ENCODE data around the gene TSSK3. TPM values are rescaled to one million over a fixed set of nuclear protein-coding genes. Genes with fewer than 3 reads are reported as not detected.
A peak's percentile ranks its signal among the peaks of the same experiment; 100 is the strongest.

Gene TSSK3
- total RNA-seq, 4 donors from 2014 or later = 1.3 to 1.4 TPM; not detected in 2

- peak; percentile 65 for DNase-seq
- Histone ChIP-seq H3K4me3 (peak overlapping the region; percentile 87 to 93 (median 90)), H3K9me3 (no peaks in the 10 kb centered on the region), H3K4me1 (peaks cover 16 to 61% (median 43%) of the 10 kb centered on the region in 4 donors), H3K27me3 (no peaks in the 10 kb centered on the region), H3K27ac (peak overlapping the region; percentile 84 to 91 (median 86)), H3K36me3 (peaks cover 0 to 15% (median 4%) of the 10 kb centered on the region in 4 donors)
- in situ Hi-C loops (cut with MboI; ENCODE audit: low pct_ligation_motif_present in 1 of 4, low pct_unique_long_range_greater_than_20kb in 1 of 4, low sequenced_read_pairs in 3 of 4) (no loop called here), intact Hi-C loops (cut with DNase I; ENCODE audit: low total_unique reads) (no loop called here)
- TF ChIP-seq POLR2A (IDR thresholded peaks at IDR 0.05) (no peak), POLR2AphosphoS5 (IDR thresholded peaks at IDR 0.05) (peak in 1 of 3 donors; percentile 22), CTCF (IDR thresholded peaks at IDR 0.05) (peak; percentile 58 to 83 (median 77))
- 2% methylated on average over 45 of the region's 46 CpGs; no CpG with 5 or more reads in 1 of the 2 donors for WGBS, 2 donors (ENCODE audit: low coverage in 1 of 2)
Measured at GRCh38 chr1:32334864-32335534, 27.3 kb upstream of the TSSK3 start.

GRCh38 chr1:32335535-32335789 is 26.9 kb upstream of the TSSK3 start:
- peaks cover 16 to 61% (median 43%) of the 10 kb centered on the region in 4 donors for H3K4me1 ChIP-seq
- H3K27ac ChIP-seq = peak overlapping the region; percentile 84 to 91 (median 86)
- no peaks in the 10 kb centered on the region for H3K27me3 ChIP-seq
- TF ChIP-seq EP300 (IDR thresholded peaks at IDR 0.05; ENCODE audit: low read depth) (no peak), POLR2AphosphoS5 (IDR thresholded peaks at IDR 0.05) (no peak), CTCF (IDR thresholded peaks at IDR 0.05) (no peak), POLR2A (IDR thresholded peaks at IDR 0.05) (no peak)
- peaks cover 0 to 15% (median 4%) of the 10 kb centered on the region in 4 donors for H3K36me3 ChIP-seq
- 0% methylated on average over 6 of the region's 34 CpGs; no CpG with 5 or more reads in 1 of the 2 donors for WGBS, 2 donors (ENCODE audit: low coverage in 1 of 2)
- H3K4me3 ChIP-seq = peak overlapping the region; percentile 87 to 93 (median 90)
- no peak for DNase-seq
- H3K9me3 ChIP-seq = no peaks in the 10 kb centered on the region
- intact Hi-C loops (cut with DNase I; ENCODE audit: low total_unique reads) = no loop called here
- in situ Hi-C loops (cut with MboI; ENCODE audit: low pct_ligation_motif_present in 1 of 4, low pct_unique_long_range_greater_than_20kb in 1 of 4, low sequenced_read_pairs in 3 of 4) = no loop called here

- intact Hi-C loops (cut with DNase I; ENCODE audit: low total_unique reads) = no loop called here
- Histone ChIP-seq H3K9me3 (no peaks in the 10 kb centered on the region), H3K27me3 (no peaks in the 10 kb centered on the region), H3K36me3 (peaks cover 0 to 11% (median 4%) of the 10 kb centered on the region in 4 donors), H3K4me1 (peaks cover 16 to 61% (median 43%) of the 10 kb centered on the region in 4 donors), H3K4me3 (peak within 1 kb of the TSS; percentile 87 to 93 (median 90)), H3K27ac (peak within 1 kb of the TSS; percentile 84 to 91 (median 86))
- in situ Hi-C loops (cut with MboI; ENCODE audit: low pct_ligation_motif_present in 1 of 4, low pct_unique_long_range_greater_than_20kb in 1 of 4, low sequenced_read_pairs in 3 of 4) = no loop called here
- 3% methylated on average over 46 of the region's 95 CpGs; no CpG with 5 or more reads in 1 of the 2 donors for WGBS, 2 donors (ENCODE audit: low coverage in 1 of 2)
- peak; percentile 88 for DNase-seq
- TF ChIP-seq POLR2A (IDR thresholded peaks at IDR 0.05) (peak; percentile 89), POLR2AphosphoS5 (IDR thresholded peaks at IDR 0.05) (peak; percentile 84 to 97 (median 97)), EP300 (IDR thresholded peaks at IDR 0.05; ENCODE audit: low read depth) (no peak)
Measured at GRCh38 chr1:32335790-32336590, 26.3 kb upstream of the TSSK3 start, which contains the start of gene MARCKSL1. TSS of gene MARCKSL1 (minus strand) at chr1:32336233. CDS start at chr1:32336033, 200 bp downstream.

- H3K4me3 ChIP-seq = peak overlapping the region; percentile 87 to 93 (median 90)
- peaks cover 16 to 61% (median 43%) of the 10 kb centered on the region in 4 donors for H3K4me1 ChIP-seq
- in situ Hi-C loops (cut with MboI; ENCODE audit: low pct_ligation_motif_present in 1 of 4, low pct_unique_long_range_greater_than_20kb in 1 of 4, low sequenced_read_pairs in 3 of 4) = no loop called here
- DNase-seq = peak; percentile 15
- WGBS, 2 donors (ENCODE audit: low coverage in 1 of 2) = 41% methylated on average over 15 of the region's 15 CpGs; no CpG with 5 or more reads in 1 of the 2 donors
- no peaks in the 10 kb centered on the region for H3K9me3 ChIP-seq
- intact Hi-C loops (cut with DNase I; ENCODE audit: low total_unique reads) = no loop called here
- H3K27ac ChIP-seq = peak overlapping the region; percentile 84 to 91 (median 86)
- peaks cover 0 to 8% (median 4%) of the 10 kb centered on the region in 4 donors for H3K36me3 ChIP-seq
- no peaks in the 10 kb centered on the region for H3K27me3 ChIP-seq
- TF ChIP-seq POLR2AphosphoS5 (IDR thresholded peaks at IDR 0.05) (no peak), POLR2A (IDR thresholded peaks at IDR 0.05) (no peak), CTCF (IDR thresholded peaks at IDR 0.05) (no peak), EP300 (IDR thresholded peaks at IDR 0.05; ENCODE audit: low read depth) (no peak)
Measured at GRCh38 chr1:32336591-32336932, 25.8 kb upstream of the TSSK3 start.

All from transverse colon (tissue), 4 donors.